Colonic mucosa (tissue), 4 donors: ENCODE measurements around the gene CPM. TPM values are rescaled to one million over a fixed set of nuclear protein-coding genes. Genes with fewer than 3 reads are reported as not detected.
"Not testable (repeated sequence)": the region's sequence is repeated elsewhere in the genome, so short reads cannot be mapped to it uniquely, and the experiment has no call there.

Experiments
- DNase-seq: peaks from one replicate; pipeline ENCODE4 v3.0.0-alpha.2; 2020
- H3K27ac ChIP-seq: fragments of 200-600 bp; one replicate; pipeline ENCODE4 v1.8.0; 2021
- H3K27me3 ChIP-seq: fragments of 200-600 bp; one replicate; pipeline ENCODE4 v1.8.0; 2021
- H3K36me3 ChIP-seq: fragments of 200-600 bp; one replicate; pipeline ENCODE4 v1.8.0; 2021
- H3K4me1 ChIP-seq: fragments of 200-600 bp; one replicate; pipeline ENCODE4 v1.8.0; 2021; ENCODE audit warnings: mild to moderate bottlenecking
- H3K4me3 ChIP-seq: fragments of 200-600 bp; one replicate; pipeline ENCODE4 v1.8.0; 2021
- H3K9ac ChIP-seq, 2 donors: one replicate each; pipeline ENCODE4 v1.7.0; 2013; ENCODE audit warnings: control low read depth in 2 of 2, low read depth in 2 of 2, low read length in 2 of 2
- H3K9me3 ChIP-seq: fragments of 200-600 bp; one replicate; pipeline ENCODE4 v1.8.0; 2021
- CTCF ChIP-seq: fragments of 200-600 bp; IDR thresholded peaks from one replicate; pipeline ENCODE4 v1.8.0; 2022; ENCODE audit warnings: antibody characterized with exemption, mild to moderate bottlenecking
- intact Hi-C: fragments of 100-400 bp; cut with DNase I; formaldehyde crosslinking; loops from one replicate; pipeline ENCODE4 v1.14.1; 2022
- total RNA-seq, 2 donors: library from RNA; stranded (reverse); fragmentation: NEBNext Ultra II Directional in 1 of 2; extraction: Animal tissue kit (Norgen Biotek cat#: 25700) in 1 of 2; gene quantifications; one replicate each; pipeline ENCODE4 v1.2.1, GENCODE V29; 2021
- donor health status: healthy.
- donor health status: DM: no; HTN: no; CAD: no.
- donor health status: DM: no; HTN: no; CAD: no.

The CPM gene
- total RNA-seq, 2 donors from 2014 or later, result 30.0 to 40.3 TPM

GRCh38 chr12:68842123-68842522 is 90.8 kb downstream of the CPM start:
- Histone ChIP-seq H3K4me1 (no peaks in the 10 kb centered on the region), H3K36me3 (peaks cover 9% of the 10 kb centered on the region), H3K27ac (no peak overlapping the region), H3K27me3 (no peaks in the 10 kb centered on the region), H3K9ac (no peak overlapping the region), H3K4me3 (no peak overlapping the region), H3K9me3 (no peaks in the 10 kb centered on the region)
- intact Hi-C loops, result no loop called here
- DNase-seq, result no peak
- TF ChIP-seq CTCF, result no peak

- Histone ChIP-seq H3K4me3 (no peak overlapping the region), H3K4me1 (no peaks in the 10 kb centered on the region), H3K36me3 (peaks cover 9% of the 10 kb centered on the region), H3K27me3 (no peaks in the 10 kb centered on the region), H3K9ac (no peak overlapping the region), H3K27ac (no peak overlapping the region), H3K9me3 (no peaks in the 10 kb centered on the region)
- intact Hi-C loops, result no loop called here
- no peak for TF ChIP-seq CTCF
- no peak for DNase-seq
Observed at GRCh38 chr12:68841717-68842116, 91.3 kb downstream of the CPM start.

- H3K4me3 ChIP-seq, H3K9me3 ChIP-seq, intact Hi-C loops, H3K27ac ChIP-seq, H3K36me3 ChIP-seq, H3K27me3 ChIP-seq, DNase-seq, H3K4me1 ChIP-seq, H3K9ac ChIP-seq: not testable (repeated sequence)
Observed at GRCh38 chr12:68841175-68841574, 91.8 kb downstream of the CPM start.

- Histone ChIP-seq H3K4me3 (no peak overlapping the region), H3K27ac (no peak overlapping the region), H3K36me3 (peaks cover 9% of the 10 kb centered on the region), H3K9me3 (no peaks in the 10 kb centered on the region), H3K4me1 (no peaks in the 10 kb centered on the region), H3K9ac (no peak overlapping the region), H3K27me3 (no peaks in the 10 kb centered on the region)
- DNase-seq, result no peak
- TF ChIP-seq CTCF, result no peak
- intact Hi-C loops, result no loop called here
Observed at GRCh38 chr12:68839183-68840147, 93.5 kb downstream of the CPM start.

GRCh38 chr12:68838046-68838886 is 94.7 kb downstream of the CPM start:
- DNase-seq, result no peak
- H3K27me3 ChIP-seq, result no peaks in the 10 kb centered on the region
- no peaks in the 10 kb centered on the region for H3K4me1 ChIP-seq
- H3K36me3 ChIP-seq, result peaks cover 9% of the 10 kb centered on the region
- no peaks in the 10 kb centered on the region for H3K9me3 ChIP-seq
- H3K27ac ChIP-seq, result no peak overlapping the region
- H3K4me3 ChIP-seq, result no peak overlapping the region
- no peak overlapping the region for H3K9ac ChIP-seq
- intact Hi-C loops, result no loop called here
- TF ChIP-seq CTCF, result no peak
